ENCODE results near the gene LOC101059915.

LOC101059915 gene

DNA sequence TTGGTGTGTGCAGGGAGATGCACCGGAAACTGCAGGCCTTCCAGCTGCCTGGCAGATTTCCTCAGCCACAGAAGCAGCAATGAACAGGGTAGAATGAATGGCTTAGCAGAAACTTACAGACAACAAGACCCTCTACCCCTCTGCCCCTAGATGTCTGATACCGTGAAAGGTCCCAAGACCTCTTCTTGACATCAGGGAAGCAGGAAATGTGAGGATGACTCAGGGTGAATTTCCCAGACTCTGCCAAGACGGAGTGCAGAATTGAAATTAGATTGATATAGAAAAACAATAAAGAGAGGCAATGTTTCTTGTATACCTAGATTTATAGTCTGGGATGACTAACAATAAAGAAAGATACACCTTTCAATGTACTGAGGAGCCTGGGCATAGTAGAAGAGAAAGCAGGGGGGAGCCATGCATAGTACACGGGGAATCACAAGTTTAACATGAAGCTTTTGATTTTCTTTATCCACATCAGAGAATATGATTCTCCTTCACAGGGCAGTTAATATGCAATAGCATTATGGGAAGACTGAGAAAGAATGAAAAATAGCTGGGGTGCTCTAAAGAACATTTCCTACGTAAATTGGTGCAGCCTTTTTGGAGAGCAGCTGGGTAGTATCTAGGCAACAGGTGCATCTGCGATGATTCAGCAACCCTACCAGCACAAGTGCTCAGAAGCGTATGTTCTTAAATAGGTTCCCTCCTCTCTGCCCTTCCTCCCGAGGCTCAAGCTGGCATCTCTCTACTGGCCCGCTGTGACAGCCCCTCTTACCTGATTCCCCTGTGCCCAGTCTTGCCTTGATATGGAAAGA, 30.7 kb upstream of the LOC101059915 start:
- 70% methylated on average over 9 of the region's 9 CpGs for WGBS, 2 donors
- ATAC-seq (peak in 6 of 8 donors; percentile 37 to 78 (median 68)), DNase-seq (no peak)
- intact Hi-C loops (cut with DNase I): loop anchor here in 1 of 10 donors (5.0 kb wide), 1 partner anchor 54 kb away; no protein-coding TSS in a partner anchor
- Histone ChIP-seq H3K4me1 (peaks cover 0 to 12% (median 0%) of the 10 kb centered on the region in 9 donors), H3K9me3 (no peaks in the 10 kb centered on the region), H3K27ac (no peak overlapping the region), H3K27me3 (peaks cover 0 to under 1% (median 0%) of the 10 kb centered on the region in 7 donors), H3K36me3 (no peaks in the 10 kb centered on the region), H3K4me3 (no peak overlapping the region)
- no peak for TF ChIP-seq CTCF (IDR thresholded peaks at IDR 0.05)

- TF ChIP-seq CTCF (IDR thresholded peaks at IDR 0.05): no peak
- Histone ChIP-seq H3K36me3 (no peaks in the 10 kb centered on the region), H3K27ac (no peak overlapping the region), H3K4me3 (no peak overlapping the region), H3K9me3 (no peaks in the 10 kb centered on the region), H3K4me1 (peaks cover 0 to 12% (median 0%) of the 10 kb centered on the region in 9 donors), H3K27me3 (no peaks in the 10 kb centered on the region)
- WGBS, 2 donors: 68 to 77% methylated on average over 3 of the region's 3 CpGs
- intact Hi-C loops (cut with DNase I): loop anchor here in 1 of 10 donors (5.0 kb wide), 1 partner anchor 55 kb away; no protein-coding TSS in a partner anchor
- ATAC-seq: peak in 6 of 8 donors; percentile 17 to 57 (median 37)
- DNase-seq: no peak
These were observed 30.1 kb upstream of the LOC101059915 start for GRCh38 chrX:71637253-71637618.

GRCh38 chrX:71637848-71638247, 29.5 kb upstream of the LOC101059915 start:
- no peak for TF ChIP-seq CTCF (IDR thresholded peaks at IDR 0.05)
- Histone ChIP-seq H3K27me3 (no peaks in the 10 kb centered on the region), H3K36me3 (no peaks in the 10 kb centered on the region), H3K9me3 (no peaks in the 10 kb centered on the region), H3K4me3 (no peak overlapping the region), H3K4me1 (peaks cover 0 to 12% (median 0%) of the 10 kb centered on the region in 9 donors), H3K27ac (no peak overlapping the region)
- intact Hi-C loops (cut with DNase I): loop anchor here in 1 of 10 donors (5.0 kb wide), 1 partner anchor 56 kb away; no protein-coding TSS in a partner anchor
- ATAC-seq: peak in 4 of 8 donors; percentile 41 to 67 (median 51)
- 43 to 76% methylated on average over 4 of the region's 4 CpGs for WGBS, 2 donors
- DNase-seq: no peak

- Histone ChIP-seq H3K27me3 (no peaks in the 10 kb centered on the region), H3K4me1 (peaks cover 0 to 12% (median 0%) of the 10 kb centered on the region in 9 donors), H3K4me3 (no peak overlapping the region), H3K9me3 (no peaks in the 10 kb centered on the region), H3K36me3 (no peaks in the 10 kb centered on the region), H3K27ac (no peak overlapping the region)
- ATAC-seq: no peak
- WGBS, 2 donors: 83 to 85% methylated on average over 4 of the region's 4 CpGs
- no peak for TF ChIP-seq CTCF (IDR thresholded peaks at IDR 0.05)
- DNase-seq: no peak
- intact Hi-C loops (cut with DNase I): loop anchor here in 1 of 10 donors (5.0 kb wide), 1 partner anchor 56 kb away; no protein-coding TSS in a partner anchor
These were observed 28.9 kb upstream of the LOC101059915 start for GRCh38 chrX:71638409-71638808.

Measured in heart right ventricle (tissue), 16 donors.